A673 (cell line): ENCODE results near the gene UBE4B. TPM values are rescaled to one million over a fixed set of nuclear protein-coding genes. Genes with fewer than 3 reads are reported as not detected.

Source experiments
- BruUV-seq: library from RNA; stranded (reverse); fragments of 400-500 nt; replicated peaks from 2 replicates; lab custom pipeline; 2021; lab: Mats Ljungman, UMichigan
- CTCF ChIA-PET: fragments of 300-600 bp; sonication (Branson Sonifier 250); formaldehyde crosslinking; loops from one replicate; lab custom pipeline; 2022; ENCODE audit warnings: antibody characterized with exemption; lab: Charles Lee
- POLR2A ChIA-PET: fragments of 300-600 bp; sonication (Branson Sonifier 250); formaldehyde crosslinking; loops from one replicate; lab custom pipeline; 2022; ENCODE audit warnings: antibody characterized with exemption; ENCODE audit not compliant: low non-redundant PET; lab: Charles Lee
- DNase-seq: peaks from one replicate; pipeline ENCODE4 v3.0.0-alpha.2; 2015; ENCODE audit warnings: low spot score
- H3K27ac ChIP-seq: fragments of 200-600 bp; sonication (generic); 2 replicates; pipeline ENCODE4 v1.5.1; 2016; ENCODE audit warnings: mixed run types, low read depth, mild to moderate bottlenecking, mixed read lengths, antibody characterized with exemption, low read length; ENCODE audit not compliant: poor library complexity, severe bottlenecking
- H3K27me3 ChIP-seq: fragments of 200-600 bp; sonication (generic); replicated peaks from 2 replicates; pipeline ENCODE4 v1.6.1; 2017; ENCODE audit warnings: mixed run types, low read depth, mild to moderate bottlenecking, mixed read lengths, antibody characterized with exemption, low read length; ENCODE audit not compliant: insufficient read depth, poor library complexity
- H3K36me3 ChIP-seq: fragments of 200-600 bp; sonication (generic); 2 replicates; pipeline ENCODE4 v1.6.1; 2016; ENCODE audit warnings: mixed run types, mild to moderate bottlenecking, mixed read lengths, antibody characterized with exemption, low read length; ENCODE audit not compliant: insufficient read depth, poor library complexity, severe bottlenecking
- H3K4me1 ChIP-seq: fragments of 200-600 bp; sonication (generic); 2 replicates; pipeline ENCODE4 v1.6.1; 2017; ENCODE audit warnings: mixed run types, mild to moderate bottlenecking, mixed read lengths, antibody characterized with exemption, low read length; ENCODE audit not compliant: insufficient read depth, poor library complexity, severe bottlenecking
- H3K4me3 ChIP-seq: fragments of 200-600 bp; sonication (generic); 2 replicates; pipeline ENCODE4 v1.5.1; 2016; ENCODE audit warnings: low read depth, mixed run types, mild to moderate bottlenecking, mixed read lengths, low read length; ENCODE audit not compliant: poor library complexity, severe bottlenecking
- H3K9me3 ChIP-seq: fragments of 200-600 bp; sonication (generic); 2 replicates; pipeline ENCODE4 v1.6.1; 2016; ENCODE audit warnings: mixed run types, low read depth, mild to moderate bottlenecking, mixed read lengths, antibody characterized with exemption, low read length; ENCODE audit not compliant: poor library complexity, severe bottlenecking
- EZH2 ChIP-seq: fragments of 200-600 bp; sonication (generic); IDR thresholded peaks from 2 replicates; pipeline ENCODE4 v1.6.1; 2017; ENCODE audit warnings: borderline replicate concordance, low read depth, mild to moderate bottlenecking, mixed read lengths, antibody characterized with exemption, low read length; ENCODE audit not compliant: poor library complexity, severe bottlenecking
- intact Hi-C: fragments of 100-400 bp; cut with micrococcal nuclease; formaldehyde crosslinking; loops from one replicate; pipeline ENCODE4 v1.10.0; 2022; ENCODE audit not compliant: unreplicated experiment
- total RNA-seq: library from RNA; stranded (reverse); gene quantifications from 2 replicates; pipeline ENCODE4 v1.2.3, GENCODE V29; 2021
- TF ChIP-seq, protein P1 (sequence below): fragments of 300-800, 200-600 bp; sonication (generic); conservative IDR thresholded peaks from 2 replicates; pipeline ENCODE4 v1.5.1; 2017; ENCODE audit warnings: low read depth, mild to moderate bottlenecking, antibody characterized with exemption, low read length, moderate library complexity, mixed read lengths

Gene UBE4B
- total RNA-seq, 1 experiment from 2014 or later, result 58.0 TPM

DNA sequence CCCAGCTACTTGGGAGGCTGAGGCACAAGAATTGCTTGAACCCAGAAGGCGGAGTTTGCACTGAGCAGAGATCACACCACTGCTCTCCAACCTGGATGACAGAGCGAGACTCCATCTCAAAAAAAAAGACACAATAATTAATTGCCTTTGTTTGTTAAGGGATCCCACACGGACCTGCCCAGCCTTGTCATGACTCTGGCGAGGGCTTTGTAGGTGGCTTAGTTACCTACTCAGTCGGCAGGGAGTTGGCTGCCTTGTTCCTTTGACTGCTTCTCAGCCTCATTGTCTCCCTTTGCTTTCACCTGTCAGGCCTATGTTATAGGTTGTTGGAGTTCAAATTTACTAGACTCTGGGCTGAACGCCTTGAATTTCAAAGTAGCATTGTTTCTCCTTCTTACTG is 82.0 kb downstream of the UBE4B start:
- DNase-seq, result no peak
- Histone ChIP-seq H3K27me3 (no peaks in the 10 kb centered on the region), H3K4me3 (no peak overlapping the region), H3K36me3 (peaks cover 14% of the 10 kb centered on the region), H3K9me3 (no peaks in the 10 kb centered on the region), H3K4me1 (no peaks in the 10 kb centered on the region), H3K27ac (no peak overlapping the region)
- POLR2A ChIA-PET, result no interaction called here
- BruUV-seq, result no TSS peak
- CTCF ChIA-PET, result no interaction called here
- TF ChIP-seq, protein P1, sequence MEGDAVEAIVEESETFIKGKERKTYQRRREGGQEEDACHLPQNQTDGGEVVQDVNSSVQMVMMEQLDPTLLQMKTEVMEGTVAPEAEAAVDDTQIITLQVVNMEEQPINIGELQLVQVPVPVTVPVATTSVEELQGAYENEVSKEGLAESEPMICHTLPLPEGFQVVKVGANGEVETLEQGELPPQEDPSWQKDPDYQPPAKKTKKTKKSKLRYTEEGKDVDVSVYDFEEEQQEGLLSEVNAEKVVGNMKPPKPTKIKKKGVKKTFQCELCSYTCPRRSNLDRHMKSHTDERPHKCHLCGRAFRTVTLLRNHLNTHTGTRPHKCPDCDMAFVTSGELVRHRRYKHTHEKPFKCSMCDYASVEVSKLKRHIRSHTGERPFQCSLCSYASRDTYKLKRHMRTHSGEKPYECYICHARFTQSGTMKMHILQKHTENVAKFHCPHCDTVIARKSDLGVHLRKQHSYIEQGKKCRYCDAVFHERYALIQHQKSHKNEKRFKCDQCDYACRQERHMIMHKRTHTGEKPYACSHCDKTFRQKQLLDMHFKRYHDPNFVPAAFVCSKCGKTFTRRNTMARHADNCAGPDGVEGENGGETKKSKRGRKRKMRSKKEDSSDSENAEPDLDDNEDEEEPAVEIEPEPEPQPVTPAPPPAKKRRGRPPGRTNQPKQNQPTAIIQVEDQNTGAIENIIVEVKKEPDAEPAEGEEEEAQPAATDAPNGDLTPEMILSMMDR, result no peak
- TF ChIP-seq EZH2, result no peak
- intact Hi-C loops, result no loop called here

DNA sequence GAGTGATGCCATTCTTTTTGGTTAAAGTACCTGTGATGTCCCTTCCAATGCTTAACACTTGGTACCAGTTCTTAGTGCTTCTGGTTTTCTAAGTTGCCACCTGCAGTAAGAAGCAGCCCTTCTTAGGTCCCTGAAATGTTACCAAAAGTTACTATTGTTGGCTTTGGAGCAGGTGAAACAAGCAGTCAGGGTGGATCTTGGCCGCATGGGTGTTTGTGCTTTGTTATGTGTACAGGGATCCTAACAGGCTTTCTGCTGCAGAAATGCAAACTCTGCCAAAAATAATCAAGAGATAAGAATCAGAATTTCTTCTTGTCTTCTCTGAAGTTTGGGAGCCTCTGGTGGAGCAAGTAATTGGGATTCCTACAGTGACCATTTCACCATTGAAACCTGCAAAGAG is 84.4 kb downstream of the UBE4B start:
- Histone ChIP-seq H3K36me3 (peaks cover 19% of the 10 kb centered on the region), H3K9me3 (no peaks in the 10 kb centered on the region), H3K4me1 (no peaks in the 10 kb centered on the region), H3K27me3 (no peaks in the 10 kb centered on the region), H3K4me3 (no peak overlapping the region), H3K27ac (no peak overlapping the region)
- POLR2A ChIA-PET, result no interaction called here
- CTCF ChIA-PET, result no interaction called here
- intact Hi-C loops, result no loop called here
- no peak for TF ChIP-seq EZH2
- TF ChIP-seq, protein P1, result no peak
- BruUV-seq, result no TSS peak
- DNase-seq, result no peak

DNA sequence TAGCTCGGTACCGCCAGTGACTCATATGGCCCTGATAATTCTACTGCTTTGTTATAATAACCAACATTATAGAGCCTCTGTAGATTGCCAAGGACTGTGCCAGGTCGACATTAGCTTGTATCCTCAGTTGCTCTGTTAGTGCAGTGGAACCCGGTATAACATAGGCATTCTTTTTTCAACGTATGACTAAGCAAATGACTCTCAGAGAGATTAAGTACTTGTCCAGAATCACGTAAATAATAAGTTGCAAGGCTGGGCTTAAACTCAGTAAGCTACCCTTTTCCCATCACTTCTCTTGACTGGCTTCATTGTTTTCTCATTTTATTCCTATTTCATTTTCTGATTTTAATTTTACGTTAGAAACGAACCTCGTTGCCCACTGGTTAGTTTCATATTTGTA is 85.1 kb downstream of the UBE4B start:
- intact Hi-C loops, result no loop called here

DNA sequence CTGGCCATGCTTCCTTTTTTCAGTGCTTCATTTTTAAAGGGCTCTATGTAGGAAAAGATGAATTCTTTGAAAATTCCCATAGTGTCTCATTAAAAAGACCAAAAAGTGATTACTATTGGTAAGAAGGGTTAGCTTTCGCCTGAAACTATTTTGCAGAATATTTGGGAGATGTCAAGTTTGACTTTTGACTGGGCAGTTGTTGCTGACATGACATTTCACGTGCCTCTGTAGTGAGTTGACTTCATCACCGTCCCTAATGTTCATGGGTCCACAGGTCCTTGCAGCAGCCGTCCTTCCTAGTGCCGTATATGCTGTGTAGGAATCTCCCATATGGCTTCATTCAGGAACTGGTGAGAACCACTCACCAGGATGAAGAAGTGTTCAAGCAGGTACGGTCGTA is 88.9 kb downstream of the UBE4B start:
- peaks cover 24% of the 10 kb centered on the region for H3K36me3 ChIP-seq
- no peaks in the 10 kb centered on the region for H3K9me3 ChIP-seq
- no peaks in the 10 kb centered on the region for H3K27me3 ChIP-seq
- no TSS peak for BruUV-seq
- intact Hi-C loops, result no loop called here
- H3K27ac ChIP-seq, result no peak overlapping the region
- ChIA-PET CTCF (no interaction called here), POLR2A (no interaction called here)
- TF ChIP-seq, protein P1, result no peak
- no peak for TF ChIP-seq EZH2
- DNase-seq, result no peak
- H3K4me3 ChIP-seq, result no peak overlapping the region
- no peaks in the 10 kb centered on the region for H3K4me1 ChIP-seq

More for the DNA sequence above, 85.1 kb downstream of the UBE4B start:
- Histone ChIP-seq H3K9me3 (no peaks in the 10 kb centered on the region), H3K4me1 (no peaks in the 10 kb centered on the region), H3K27me3 (no peaks in the 10 kb centered on the region), H3K36me3 (peaks cover 24% of the 10 kb centered on the region), H3K27ac (no peak overlapping the region), H3K4me3 (no peak overlapping the region)
- no peak for TF ChIP-seq EZH2
- DNase-seq, result no peak
- ChIA-PET POLR2A (no interaction called here), CTCF (no interaction called here)
- no TSS peak for BruUV-seq
